A549 (cell line): ENCODE results near the gene KDM5B. TPM values are rescaled to one million over a fixed set of nuclear protein-coding genes. Genes with fewer than 3 reads are reported as not detected.
"Not testable (repeated sequence)": the region's sequence is repeated elsewhere in the genome, so short reads cannot be mapped to it uniquely, and the experiment has no call there.

ENCODE experiments used
- ATAC-seq, 2 experiments: fragments of 200-7000 bp in 1 of 2; fragments of >200 bp in 1 of 2; cut with Nextera tagmentation in 1 of 2; cut with Tn5 transposase in 1 of 2; 3 replicates each; pipeline versions ENCODE4 v1.8.0 to v1.9.1; 2018 to 2020; ENCODE audit warnings: mild to moderate bottlenecking in 1 of 2, moderate library complexity in 1 of 2
- CTCF ChIA-PET: fragments of 300-600 bp; sonication (Branson Sonifier 250); formaldehyde crosslinking; extraction: SDS; loops from one replicate; lab custom pipeline; 2021; ENCODE audit warnings: antibody characterized with exemption, inconsistent platforms; lab: Yijun Ruan, JAX
- POLR2A ChIA-PET: fragments of 350-600 bp; formaldehyde crosslinking; extraction: SDS; loops from one replicate; lab custom pipeline; 2021; ENCODE audit warnings: antibody characterized with exemption, inconsistent platforms; lab: Yijun Ruan, JAX
- DNase-seq, 2 experiments: peaks; one replicate each; pipeline versions ENCODE4 v3.0.0 to v3.0.0-alpha.2; 2011 to 2016; ENCODE audit warnings: low read depth in 1 of 2, low spot score in 1 of 2
- FAIRE-seq: peaks from 2 replicates; lab custom pipeline; 2011; peaks lifted over from hg19 to GRCh38; lab: Jason Lieb, UNC
- H3K27ac ChIP-seq, 2 experiments: fragments of >200 bp; sonication (Bioruptor Twin); formaldehyde crosslinking; 3 replicates each; pipeline ENCODE4 v1.5.1; 2016 to 2017
- H3K4me1 ChIP-seq: fragments of >200 bp; sonication (Bioruptor Twin); formaldehyde crosslinking; 3 replicates; pipeline ENCODE4 v1.6.1; 2016
- H3K4me2 ChIP-seq: fragments of >200 bp; sonication (Bioruptor Twin); formaldehyde crosslinking; 3 replicates; pipeline ENCODE4 v1.6.1; 2016
- H3K4me3 ChIP-seq: fragments of >200 bp; sonication (Bioruptor Twin); formaldehyde crosslinking; 3 replicates; pipeline ENCODE4 v1.5.1; 2016
- H3K9me3 ChIP-seq: fragments of >200 bp; sonication (Bioruptor Twin); formaldehyde crosslinking; 3 replicates; pipeline ENCODE4 v1.6.1; 2016
- CBX2 ChIP-seq: fragments of 200-600 bp; sonication (generic); IDR thresholded peaks from 2 replicates; pipeline ENCODE4 v1.6.1; 2016; ENCODE audit warnings: low read depth, mild to moderate bottlenecking, borderline replicate concordance
- CBX8 ChIP-seq: fragments of 200-600 bp; sonication (generic); IDR thresholded peaks from 2 replicates; pipeline ENCODE4 v1.6.1; 2016
- CHD2 ChIP-seq: fragments of 150-350 bp; IDR thresholded peaks from 2 replicates; pipeline ENCODE4 v1.6.1; 2014; ENCODE audit warnings: low read length; ENCODE audit not compliant: partially characterized antibody
- EHMT2 ChIP-seq: fragments of 200-600 bp; sonication (generic); IDR thresholded peaks from 2 replicates; pipeline ENCODE4 v1.6.1; 2016; ENCODE audit warnings: antibody characterized with exemption, low read depth, mild to moderate bottlenecking, moderate library complexity
- FOSB ChIP-seq: fragments of 250-450 bp; sonication (Bioruptor Pico); IDR thresholded peaks from 2 replicates; pipeline ENCODE4 v1.5.0; 2020; ENCODE audit warnings: mild to moderate bottlenecking, moderate library complexity
- FOXS1 ChIP-seq: fragments of 250-450 bp; sonication (Bioruptor Pico); IDR thresholded peaks from 2 replicates; pipeline ENCODE4 v1.5.0; 2020; ENCODE audit warnings: mild to moderate bottlenecking, moderate library complexity
- GATA3 ChIP-seq: IDR thresholded peaks from 2 replicates; pipeline ENCODE4 v1.6.1; 2012; ENCODE audit warnings: borderline replicate concordance
- HOXB13 ChIP-seq: fragments of 250-450 bp; sonication (Bioruptor Pico); IDR thresholded peaks from 2 replicates; pipeline ENCODE4 v1.5.0; 2020; ENCODE audit warnings: low read depth, mild to moderate bottlenecking, moderate library complexity
- JUNB ChIP-seq: fragments of >200 bp; sonication (Bioruptor Twin); formaldehyde crosslinking; IDR thresholded peaks from 2 replicates; pipeline ENCODE4 v1.6.1; 2016
- KDM1A ChIP-seq: fragments of 200-600 bp; sonication (generic); IDR thresholded peaks from 2 replicates; pipeline ENCODE4 v1.6.1; 2016; ENCODE audit warnings: low read depth, mild to moderate bottlenecking
- KDM5A ChIP-seq: fragments of 200-600 bp; sonication (generic); IDR thresholded peaks from 2 replicates; pipeline ENCODE4 v1.6.1; 2016; ENCODE audit warnings: antibody characterized with exemption, mild to moderate bottlenecking
- MAFK ChIP-seq: fragments of 450-650 bp; IDR thresholded peaks from 2 replicates; pipeline ENCODE4 v1.6.1; 2014; ENCODE audit not compliant: partially characterized antibody
- MAZ ChIP-seq: fragments of 150-350 bp; IDR thresholded peaks from 2 replicates; pipeline ENCODE4 v1.6.1; 2014; ENCODE audit warnings: antibody characterized with exemption, low read depth, low read length, borderline replicate concordance
- NPAS2 ChIP-seq: fragments of 250-450 bp; sonication (Bioruptor Pico); IDR thresholded peaks from 2 replicates; pipeline ENCODE4 v1.8.0; 2022; ENCODE audit warnings: mild to moderate bottlenecking, moderate library complexity, borderline replicate concordance
- POLR2A ChIP-seq: IDR thresholded peaks from 2 replicates; pipeline ENCODE4 v1.6.1; 2012; ENCODE audit warnings: mild to moderate bottlenecking, low read length
- POLR2AphosphoS2 ChIP-seq: conservative IDR thresholded peaks from 2 replicates; pipeline ENCODE4 v1.6.1; 2012; ENCODE audit warnings: low read length, improper control_type of control experiment, inconsistent platforms
- RAD21 ChIP-seq, 2 experiments: fragments of >200 bp in 1 of 2; sonication (Bioruptor Twin) in 1 of 2; formaldehyde crosslinking in 1 of 2; IDR thresholded peaks in 1 of 2; conservative IDR thresholded peaks in 1 of 2; 2 replicates in 1 of 2; 3 replicates in 1 of 2; pipeline ENCODE4 v1.6.1; 2012 to 2018; ENCODE audit warnings: inconsistent platforms in 1 of 2
- SREBF2 ChIP-seq: fragments of 450-650 bp; IDR thresholded peaks from 2 replicates; pipeline ENCODE4 v1.6.1; 2014; ENCODE audit warnings: mild to moderate bottlenecking, moderate library complexity
- ZFP36 ChIP-seq: fragments of 450-650 bp; IDR thresholded peaks from 2 replicates; pipeline ENCODE4 v1.6.1; 2014; ENCODE audit warnings: borderline replicate concordance; ENCODE audit not compliant: partially characterized antibody
- WGBS: methylation state at CpG from one replicate; pipeline ENCODE4 v1.1.6; 2017; ENCODE audit errors: missing lambda C conversion rate; 5-methylcytosine and 5-hydroxymethylcytosine counted together
- polyA plus RNA-seq, 4 experiments: library from polyadenylated mRNA; depleted of rRNA in 3 of 4; stranded (reverse); fragments of >200 nt; fragmentation: RNase III in 1 of 4; extraction: RNeasy Plus Mini Kit Qiagen cat#74134 plus additional on column Dnase treatment in 1 of 4; gene quantifications; 2 replicates in 3 of 4; 3 replicates in 1 of 4; pipeline ENCODE4 v1.2.3, GENCODE V29; 2011 to 2017
- TF ChIP-seq, protein P1 (sequence below): fragments of 450-650 bp; IDR thresholded peaks from 2 replicates; pipeline ENCODE4 v1.6.1; 2014; ENCODE audit warnings: antibody characterized with exemption
- TF ChIP-seq, protein P2 (sequence below): fragments of 150-350 bp; IDR thresholded peaks from 2 replicates; pipeline ENCODE4 v1.6.1; 2014; ENCODE audit warnings: low read depth, mild to moderate bottlenecking, low read length
- TF ChIP-seq, protein P3 (sequence below): IDR thresholded peaks from 2 replicates; pipeline ENCODE4 v1.6.1; 2012
- TF ChIP-seq, protein P4 (sequence below): fragments of 250-450 bp; sonication (Bioruptor Pico); IDR thresholded peaks from 2 replicates; pipeline ENCODE4 v1.5.0; 2021; ENCODE audit warnings: mild to moderate bottlenecking, moderate library complexity, borderline replicate concordance

Gene KDM5B
- polyA plus RNA-seq, 2 of the 4 experiments (the other 2 are of a cell fraction): 15.8 to 44.3 TPM

DNA sequence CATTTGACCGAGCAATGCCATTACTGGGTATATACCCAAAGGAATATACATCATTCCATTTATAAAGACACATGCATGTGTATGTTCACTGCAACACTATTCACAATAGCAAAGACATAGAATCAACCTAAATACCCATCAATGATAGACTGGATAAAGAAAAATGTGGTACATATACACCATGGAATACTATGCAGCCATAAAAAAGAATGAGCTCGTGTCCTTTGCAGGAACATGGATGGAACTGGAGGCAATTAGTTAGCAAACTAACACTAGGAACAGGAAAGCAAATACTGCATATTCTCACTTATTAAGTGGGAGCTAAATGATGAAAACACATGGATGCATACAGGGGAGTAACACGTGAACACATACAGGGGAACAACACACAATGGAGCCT lies 63.5 kb downstream of the KDM5B start:
- H3K9me3 ChIP-seq, FAIRE-seq, H3K4me3 ChIP-seq, ATAC-seq, H3K4me1 ChIP-seq, H3K4me2 ChIP-seq, H3K27ac ChIP-seq, POLR2A ChIA-PET, DNase-seq: not testable (repeated sequence)
- CTCF ChIA-PET: interaction anchor here (1.1 kb wide), 1 partner anchor 8 kb away, joined by 3 read pairs; no protein-coding TSS in a partner anchor
- 94% methylated on average over 3 of the region's 3 CpGs for WGBS
- 0 out of 2 replicates have a peak, but pooled peaks have one; percentile 44 for TF ChIP-seq KDM1A

DNA sequence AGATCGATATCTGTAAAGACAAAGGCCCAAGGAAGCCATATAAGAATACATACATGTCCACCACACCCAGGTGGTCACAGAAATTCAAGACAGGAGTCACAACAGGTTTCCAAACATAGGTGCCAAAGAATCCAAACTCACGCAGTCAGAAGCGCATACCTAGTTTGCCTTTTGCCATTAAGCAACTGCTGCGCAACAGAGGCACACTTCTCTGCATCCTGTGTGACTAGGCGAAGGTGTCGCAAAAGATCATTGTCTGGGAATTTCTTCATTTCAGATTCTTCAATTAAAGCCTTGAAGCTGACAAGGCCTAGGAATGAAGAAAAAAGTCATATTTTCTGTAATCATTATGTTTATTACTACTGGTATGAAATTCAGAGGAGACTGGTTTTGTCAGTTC lies 65.7 kb downstream of the KDM5B start:
- no peak for TF ChIP-seq CBX8
- no peak for TF ChIP-seq NPAS2 (CRISPR knock-in tag)
- TF ChIP-seq MAZ: no peak
- TF ChIP-seq, protein P1, sequence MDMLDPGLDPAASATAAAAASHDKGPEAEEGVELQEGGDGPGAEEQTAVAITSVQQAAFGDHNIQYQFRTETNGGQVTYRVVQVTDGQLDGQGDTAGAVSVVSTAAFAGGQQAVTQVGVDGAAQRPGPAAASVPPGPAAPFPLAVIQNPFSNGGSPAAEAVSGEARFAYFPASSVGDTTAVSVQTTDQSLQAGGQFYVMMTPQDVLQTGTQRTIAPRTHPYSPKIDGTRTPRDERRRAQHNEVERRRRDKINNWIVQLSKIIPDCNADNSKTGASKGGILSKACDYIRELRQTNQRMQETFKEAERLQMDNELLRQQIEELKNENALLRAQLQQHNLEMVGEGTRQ: no peak
- TF ChIP-seq EHMT2: no peak
- TF ChIP-seq GATA3: no peak
- TF ChIP-seq JUNB: no peak
- no peak for TF ChIP-seq CBX2
- TF ChIP-seq POLR2A: no peak
- TF ChIP-seq, protein P2, sequence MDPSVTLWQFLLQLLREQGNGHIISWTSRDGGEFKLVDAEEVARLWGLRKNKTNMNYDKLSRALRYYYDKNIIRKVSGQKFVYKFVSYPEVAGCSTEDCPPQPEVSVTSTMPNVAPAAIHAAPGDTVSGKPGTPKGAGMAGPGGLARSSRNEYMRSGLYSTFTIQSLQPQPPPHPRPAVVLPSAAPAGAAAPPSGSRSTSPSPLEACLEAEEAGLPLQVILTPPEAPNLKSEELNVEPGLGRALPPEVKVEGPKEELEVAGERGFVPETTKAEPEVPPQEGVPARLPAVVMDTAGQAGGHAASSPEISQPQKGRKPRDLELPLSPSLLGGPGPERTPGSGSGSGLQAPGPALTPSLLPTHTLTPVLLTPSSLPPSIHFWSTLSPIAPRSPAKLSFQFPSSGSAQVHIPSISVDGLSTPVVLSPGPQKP: no peak
- no peak for TF ChIP-seq MAFK
- TF ChIP-seq FOXS1 (CRISPR knock-in tag): no peak
- no peak for TF ChIP-seq HOXB13 (CRISPR knock-in tag)
- no peak for TF ChIP-seq SREBF2
- TF ChIP-seq, protein P3, sequence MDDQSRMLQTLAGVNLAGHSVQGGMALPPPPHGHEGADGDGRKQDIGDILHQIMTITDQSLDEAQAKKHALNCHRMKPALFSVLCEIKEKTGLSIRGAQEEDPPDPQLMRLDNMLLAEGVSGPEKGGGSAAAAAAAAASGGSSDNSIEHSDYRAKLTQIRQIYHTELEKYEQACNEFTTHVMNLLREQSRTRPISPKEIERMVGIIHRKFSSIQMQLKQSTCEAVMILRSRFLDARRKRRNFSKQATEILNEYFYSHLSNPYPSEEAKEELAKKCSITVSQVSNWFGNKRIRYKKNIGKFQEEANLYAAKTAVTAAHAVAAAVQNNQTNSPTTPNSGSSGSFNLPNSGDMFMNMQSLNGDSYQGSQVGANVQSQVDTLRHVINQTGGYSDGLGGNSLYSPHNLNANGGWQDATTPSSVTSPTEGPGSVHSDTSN: no peak
- TF ChIP-seq RAD21 (conservative IDR thresholded peaks at IDR 0.05 in 1 of 2, IDR thresholded peaks at IDR 0.05 in 1 of 2): no peak
- no peak for TF ChIP-seq POLR2AphosphoS2
- no peak for TF ChIP-seq CHD2
- no peak for TF ChIP-seq ZFP36
- TF ChIP-seq KDM5A: no peak
- Histone ChIP-seq H3K4me3 (no peak overlapping the region), H3K4me1 (no peaks in the 10 kb centered on the region), H3K9me3 (no peaks in the 10 kb centered on the region), H3K27ac (no peak overlapping the region), H3K4me2 (no peak overlapping the region)
- POLR2A ChIA-PET: interaction anchor here (0.6 kb wide), 1 partner anchor 68 kb away, joined by 3 read pairs; the partner anchor contains the start of gene PCAT6
- DNase-seq: no peak
- FAIRE-seq: no peak
- CTCF ChIA-PET: interaction anchor here (1.5 to 1.6 kb wide), 2 partner anchors 13 to 257 kb away, joined by 3 to 4 read pairs; no protein-coding TSS in a partner anchor
- WGBS: 96% methylated on average over 6 of the region's 6 CpGs
- ATAC-seq: no peak

DNA sequence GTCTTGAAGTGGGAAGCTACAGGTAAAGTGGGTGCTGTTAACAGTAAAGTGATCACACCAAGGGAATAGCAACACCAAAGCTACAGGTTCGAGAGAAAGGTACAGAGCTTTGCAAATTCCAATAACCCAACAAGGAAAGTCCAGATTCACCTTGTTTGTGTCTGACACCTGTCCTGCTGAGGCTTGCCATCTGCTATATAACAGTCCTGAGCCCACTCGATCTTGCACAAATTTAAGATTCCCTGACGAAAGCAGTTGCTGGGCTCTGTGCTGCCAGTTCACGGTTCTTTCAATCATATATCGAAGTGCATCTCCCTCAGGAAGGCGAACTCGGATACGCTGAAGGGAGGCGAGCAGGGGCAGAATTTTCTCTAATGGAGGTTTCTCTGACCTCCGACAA lies 75.0 kb downstream of the KDM5B start:
- Histone ChIP-seq H3K4me1 (no peaks in the 10 kb centered on the region), H3K27ac (no peak overlapping the region), H3K9me3 (no peaks in the 10 kb centered on the region), H3K4me2 (no peak overlapping the region), H3K4me3 (no peak overlapping the region)
- 93% methylated on average over 10 of the region's 10 CpGs for WGBS
- no peak for ATAC-seq
- TF ChIP-seq, protein P4, sequence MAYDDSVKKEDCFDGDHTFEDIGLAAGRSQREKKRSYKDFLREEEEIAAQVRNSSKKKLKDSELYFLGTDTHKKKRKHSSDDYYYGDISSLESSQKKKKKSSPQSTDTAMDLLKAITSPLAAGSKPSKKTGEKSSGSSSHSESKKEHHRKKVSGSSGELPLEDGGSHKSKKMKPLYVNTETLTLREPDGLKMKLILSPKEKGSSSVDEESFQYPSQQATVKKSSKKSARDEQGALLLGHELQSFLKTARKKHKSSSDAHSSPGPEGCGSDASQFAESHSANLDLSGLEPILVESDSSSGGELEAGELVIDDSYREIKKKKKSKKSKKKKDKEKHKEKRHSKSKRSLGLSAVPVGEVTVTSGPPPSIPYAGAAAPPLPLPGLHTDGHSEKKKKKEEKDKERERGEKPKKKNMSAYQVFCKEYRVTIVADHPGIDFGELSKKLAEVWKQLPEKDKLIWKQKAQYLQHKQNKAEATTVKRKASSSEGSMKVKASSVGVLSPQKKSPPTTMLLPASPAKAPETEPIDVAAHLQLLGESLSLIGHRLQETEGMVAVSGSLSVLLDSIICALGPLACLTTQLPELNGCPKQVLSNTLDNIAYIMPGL (CRISPR knock-in tag): no peak
- no peak for TF ChIP-seq FOSB (CRISPR knock-in tag)
- ChIA-PET POLR2A (no interaction called here), CTCF (interaction anchor here (0.6 to 2.2 kb wide), 2 partner anchors 13 to 50 kb away, joined by 3 to 12 read pairs; no protein-coding TSS in a partner anchor)
- no peak for DNase-seq
- FAIRE-seq: no peak
